IPS-20b (cell line): ENCODE data around the gene ANO6.
"Not testable (repeated sequence)": the region's sequence is repeated elsewhere in the genome, so short reads cannot be mapped to it uniquely, and the experiment has no call there.

Source experiments
- H3K27ac ChIP-seq: one replicate; pipeline ENCODE4 v1.5.1; 2013; ENCODE audit warnings: low read length
- H3K27me3 ChIP-seq: 2 replicates; pipeline ENCODE4 v1.6.1; 2013; ENCODE audit warnings: mild to moderate bottlenecking, low read length, inconsistent platforms; ENCODE audit not compliant: insufficient read depth
- H3K36me3 ChIP-seq: 2 replicates; pipeline ENCODE4 v1.6.1; 2013; ENCODE audit warnings: low read depth, mild to moderate bottlenecking, inconsistent platforms, low read length, moderate library complexity; ENCODE audit not compliant: insufficient read depth
- H3K4me1 ChIP-seq: 2 replicates; pipeline ENCODE4 v1.6.1; 2013; ENCODE audit warnings: mild to moderate bottlenecking, control low read depth, inconsistent platforms, low read length, moderate library complexity; ENCODE audit not compliant: insufficient read depth
- H3K4me3 ChIP-seq: 2 replicates; pipeline ENCODE4 v1.5.1; 2013; ENCODE audit warnings: mild to moderate bottlenecking, low read length, inconsistent platforms
- H3K9ac ChIP-seq: 2 replicates; pipeline ENCODE4 v1.6.1; 2013; ENCODE audit warnings: low read depth, mild to moderate bottlenecking, inconsistent platforms, low read length, moderate library complexity
- H3K9me3 ChIP-seq: 2 replicates; pipeline ENCODE4 v1.6.1; 2013; ENCODE audit warnings: mild to moderate bottlenecking, low read depth, low read length, inconsistent platforms; ENCODE audit not compliant: insufficient read depth

Gene ANO6

GRCh38 chr12:45227316-45228067, 11.6 kb downstream of the ANO6 start:
- no peaks in the 10 kb centered on the region for H3K27me3 ChIP-seq
- no peak overlapping the region for H3K9ac ChIP-seq
- peaks cover 18% of the 10 kb centered on the region for H3K4me1 ChIP-seq
- H3K27ac ChIP-seq = no peak overlapping the region
- H3K36me3 ChIP-seq = no peaks in the 10 kb centered on the region
- no peak overlapping the region for H3K4me3 ChIP-seq
- H3K9me3 ChIP-seq = no peaks in the 10 kb centered on the region

- Histone ChIP-seq H3K36me3 (no peaks in the 10 kb centered on the region), H3K27ac (peak overlapping the region; percentile 46), H3K4me1 (peaks cover 53% of the 10 kb centered on the region), H3K9ac (peak overlapping the region; percentile 68), H3K27me3 (no peaks in the 10 kb centered on the region), H3K4me3 (peak overlapping the region; percentile 35; the same call in 1 of the 2 replicates), H3K9me3 (no peaks in the 10 kb centered on the region)
Measured at GRCh38 chr12:45231515-45232145, 15.7 kb downstream of the ANO6 start.

- no peaks in the 10 kb centered on the region for H3K27me3 ChIP-seq
- H3K9me3 ChIP-seq = no peaks in the 10 kb centered on the region
- no peaks in the 10 kb centered on the region for H3K36me3 ChIP-seq
- peak overlapping the region; percentile 77 for H3K27ac ChIP-seq
- peaks cover 53% of the 10 kb centered on the region for H3K4me1 ChIP-seq
- peak overlapping the region; percentile 68 for H3K9ac ChIP-seq
- H3K4me3 ChIP-seq = peak overlapping the region; percentile 35
Measured at GRCh38 chr12:45232146-45232755, 16.4 kb downstream of the ANO6 start.

- Histone ChIP-seq H3K27me3 (no peaks in the 10 kb centered on the region), H3K4me1 (peaks cover 53% of the 10 kb centered on the region), H3K36me3 (no peaks in the 10 kb centered on the region), H3K27ac (peak overlapping the region; percentile 77), H3K9me3 (no peaks in the 10 kb centered on the region), H3K9ac (peak overlapping the region; percentile 68; the same call in 1 of the 2 replicates), H3K4me3 (peak overlapping the region; percentile 35)
Measured at GRCh38 chr12:45232756-45233372, 17.0 kb downstream of the ANO6 start.

GRCh38 chr12:45234139-45234865, 18.4 kb downstream of the ANO6 start:
- Histone ChIP-seq H3K4me3 (peak overlapping the region; percentile 25; the same call in 1 of the 2 replicates), H3K36me3 (no peaks in the 10 kb centered on the region), H3K9me3 (no peaks in the 10 kb centered on the region), H3K4me1 (peaks cover 49% of the 10 kb centered on the region), H3K9ac (peak overlapping the region; percentile 68; the same call in 1 of the 2 replicates), H3K27me3 (no peaks in the 10 kb centered on the region), H3K27ac (peak overlapping the region; percentile 52)

GRCh38 chr12:45235087-45236025, 19.5 kb downstream of the ANO6 start:
- Histone ChIP-seq H3K4me1 (peaks cover 49% of the 10 kb centered on the region), H3K9ac (peak overlapping the region; percentile 68; the same call in 1 of the 2 replicates), H3K9me3 (no peaks in the 10 kb centered on the region), H3K36me3 (no peaks in the 10 kb centered on the region), H3K27ac (peak overlapping the region; percentile 46), H3K27me3 (no peaks in the 10 kb centered on the region), H3K4me3 (peak overlapping the region; percentile 25; the same call in 1 of the 2 replicates)

- H3K36me3 ChIP-seq = not testable (repeated sequence)
Measured at GRCh38 chr12:45236383-45236782, 20.5 kb downstream of the ANO6 start.

GRCh38 chr12:45242180-45242579, 26.3 kb downstream of the ANO6 start:
- Histone ChIP-seq H3K36me3 (no peaks in the 10 kb centered on the region), H3K4me1 (peaks cover 10% of the 10 kb centered on the region), H3K27ac (no peak overlapping the region), H3K27me3 (no peaks in the 10 kb centered on the region), H3K9ac (no peak overlapping the region), H3K4me3 (no peak overlapping the region), H3K9me3 (no peaks in the 10 kb centered on the region)

More at GRCh38 chr12:45236383-45236782, 20.5 kb downstream of the ANO6 start:
- not testable (repeated sequence) for H3K4me3 ChIP-seq, H3K9ac ChIP-seq, H3K9me3 ChIP-seq, H3K27ac ChIP-seq, H3K27me3 ChIP-seq
- H3K4me1 ChIP-seq = peaks cover 46% of the 10 kb centered on the region

GRCh38 chr12:45243963-45244362, 28.1 kb downstream of the ANO6 start:
- H3K9ac ChIP-seq = no peak overlapping the region
- H3K4me1 ChIP-seq = peaks cover 10% of the 10 kb centered on the region
- no peaks in the 10 kb centered on the region for H3K36me3 ChIP-seq
- H3K4me3 ChIP-seq = no peak overlapping the region
- no peaks in the 10 kb centered on the region for H3K27me3 ChIP-seq
- no peak overlapping the region for H3K27ac ChIP-seq
- no peaks in the 10 kb centered on the region for H3K9me3 ChIP-seq

- H3K36me3 ChIP-seq = no peaks in the 10 kb centered on the region
- H3K4me1 ChIP-seq = peaks cover 10% of the 10 kb centered on the region
- H3K9ac ChIP-seq = no peak overlapping the region
- no peak overlapping the region for H3K4me3 ChIP-seq
- H3K27me3 ChIP-seq = no peaks in the 10 kb centered on the region
- H3K27ac ChIP-seq = no peak overlapping the region
- H3K9me3 ChIP-seq = no peaks in the 10 kb centered on the region
Measured at GRCh38 chr12:45244561-45245343, 28.9 kb downstream of the ANO6 start.
